Measurements from ENCODE around the gene FAM170A.

The FAM170A gene, protein sequence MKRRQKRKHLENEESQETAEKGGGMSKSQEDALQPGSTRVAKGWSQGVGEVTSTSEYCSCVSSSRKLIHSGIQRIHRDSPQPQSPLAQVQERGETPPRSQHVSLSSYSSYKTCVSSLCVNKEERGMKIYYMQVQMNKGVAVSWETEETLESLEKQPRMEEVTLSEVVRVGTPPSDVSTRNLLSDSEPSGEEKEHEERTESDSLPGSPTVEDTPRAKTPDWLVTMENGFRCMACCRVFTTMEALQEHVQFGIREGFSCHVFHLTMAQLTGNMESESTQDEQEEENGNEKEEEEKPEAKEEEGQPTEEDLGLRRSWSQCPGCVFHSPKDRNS

DNA sequence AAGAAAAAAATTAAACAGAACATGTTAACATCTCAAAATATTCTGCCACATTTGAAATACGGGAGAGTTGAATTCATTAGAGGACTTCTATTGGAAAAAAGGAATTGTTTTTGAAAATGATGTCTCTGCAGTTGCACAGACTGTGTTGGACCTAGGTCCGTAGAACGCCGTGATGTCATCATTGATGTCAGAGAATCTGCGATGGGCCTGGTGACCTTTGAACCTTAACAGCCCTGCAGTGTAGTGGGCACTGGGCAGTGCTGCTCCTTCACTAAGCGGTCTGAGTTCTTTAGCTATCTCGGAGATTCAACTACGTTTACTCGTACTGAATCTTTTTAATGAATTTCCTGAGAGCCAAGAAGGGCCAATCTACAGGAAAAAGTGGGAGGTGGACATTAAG, at the start of gene FAM170A:
Gene FAM170A (plus strand): TSS at position 220 of the 400 bp plus-strand sequence. CDS start 211 bp downstream, outside the sequence.
- DNase-seq (ENCODE audit: low read depth) = no peak

DNA sequence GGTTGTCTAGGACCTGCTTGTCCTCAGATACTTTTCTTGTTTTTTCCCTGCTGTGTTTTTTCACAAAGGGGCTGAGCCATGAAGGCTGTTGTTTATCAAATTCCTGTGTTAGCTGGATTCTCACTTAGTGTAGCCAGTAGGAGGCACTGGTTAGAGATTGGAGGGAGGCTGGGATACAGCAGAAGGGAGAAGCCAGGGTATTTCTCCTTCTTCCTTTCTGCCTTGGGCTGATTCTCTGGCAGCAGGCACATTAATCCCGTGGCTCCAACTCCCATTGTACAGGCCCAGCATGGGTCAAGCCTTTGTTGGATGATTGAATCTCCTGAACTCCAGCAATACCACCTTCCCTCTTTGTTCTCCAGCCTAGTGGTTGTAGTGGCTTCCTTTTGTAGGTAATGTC, 46.4 kb upstream of the FAM170A start:
- DNase-seq (ENCODE audit: low read depth) = no peak

DNA sequence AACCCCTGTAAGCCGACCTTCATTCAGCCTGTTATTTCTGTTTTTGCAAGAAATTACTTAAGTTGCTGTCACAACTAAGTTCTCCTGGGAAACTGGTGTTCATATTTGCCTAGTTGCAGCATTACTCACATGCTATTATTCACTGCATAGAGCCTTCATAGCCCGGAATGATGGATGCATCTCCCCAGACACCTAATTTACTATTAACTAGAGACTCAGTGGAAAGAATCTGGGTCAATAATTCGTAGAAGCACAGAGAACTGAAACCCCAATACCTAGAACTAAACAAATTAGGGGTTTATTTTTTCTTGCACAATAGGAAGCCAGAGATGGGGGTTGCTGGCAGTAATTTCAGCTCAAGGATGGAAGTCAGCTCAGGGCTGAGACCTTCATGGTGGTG, 45.7 kb upstream of the FAM170A start:
- no peak for DNase-seq (ENCODE audit: low read depth)

DNA sequence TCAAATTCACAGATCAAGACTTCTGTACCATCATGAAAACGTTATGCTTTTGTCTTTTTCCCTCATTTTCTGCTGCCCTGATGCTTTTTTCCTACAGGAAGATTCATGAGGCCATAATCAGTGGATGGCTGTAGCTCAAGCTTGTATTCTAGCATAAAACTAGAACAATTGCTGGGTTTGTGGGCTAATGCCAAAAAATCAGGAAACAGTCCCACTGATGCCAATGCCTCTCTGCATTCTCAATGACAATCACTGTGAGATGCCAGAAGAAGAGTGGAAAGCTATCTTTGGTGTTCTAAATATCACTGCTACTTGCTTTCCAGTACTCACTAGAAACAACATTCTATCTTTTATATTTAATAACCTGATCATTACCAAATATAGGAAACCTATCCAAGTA, 33.3 kb upstream of the FAM170A start:
- DNase-seq (ENCODE audit: low read depth) = no peak

DNA sequence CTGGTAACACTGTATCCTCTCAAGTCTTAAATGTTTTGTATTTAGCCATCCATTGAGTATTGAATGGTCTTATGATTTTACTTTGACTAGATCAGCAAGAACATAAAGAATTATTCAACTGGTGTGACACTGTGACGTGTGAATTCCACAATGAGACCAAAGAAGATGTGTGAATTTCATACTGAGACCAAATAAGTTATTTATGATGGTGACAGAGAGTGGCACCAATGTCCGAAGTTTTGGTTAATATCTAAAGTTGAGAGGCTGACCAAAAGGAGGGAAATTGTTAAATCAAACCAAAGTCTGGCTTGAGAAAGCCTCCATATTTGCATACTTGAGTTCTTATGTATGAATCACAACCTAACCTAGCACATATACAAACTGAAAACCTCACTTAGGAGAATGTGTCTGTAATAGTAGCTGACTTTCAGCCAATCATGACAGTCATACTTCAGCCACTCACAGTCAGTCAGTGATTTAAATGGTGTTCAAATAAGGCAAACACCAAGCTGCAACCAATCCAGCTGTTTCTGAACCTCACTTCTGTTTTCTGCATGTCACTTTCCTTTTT, 31.5 kb upstream of the FAM170A start:
- DNase-seq (ENCODE audit: low read depth) = no peak

DNA sequence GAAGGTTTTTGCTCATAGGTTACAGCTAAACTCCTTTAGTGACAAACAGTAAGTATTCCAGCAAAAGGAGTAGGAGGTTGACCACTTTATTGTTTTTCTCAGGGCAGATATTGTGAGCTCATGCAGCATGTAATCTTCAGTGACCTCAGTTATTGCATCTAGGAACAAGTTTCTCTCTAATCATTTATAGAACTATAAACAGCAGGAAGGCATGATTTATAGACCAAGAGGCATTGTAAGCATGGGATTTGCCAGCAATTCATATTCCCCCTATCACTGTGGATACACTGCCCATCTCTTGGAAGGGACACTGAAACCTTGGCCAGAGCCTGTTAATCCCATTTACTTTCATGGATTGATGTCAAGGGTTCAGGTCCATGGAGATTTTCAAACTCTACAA, 15.4 kb upstream of the FAM170A start:
- no peak for DNase-seq (ENCODE audit: low read depth)

DNA sequence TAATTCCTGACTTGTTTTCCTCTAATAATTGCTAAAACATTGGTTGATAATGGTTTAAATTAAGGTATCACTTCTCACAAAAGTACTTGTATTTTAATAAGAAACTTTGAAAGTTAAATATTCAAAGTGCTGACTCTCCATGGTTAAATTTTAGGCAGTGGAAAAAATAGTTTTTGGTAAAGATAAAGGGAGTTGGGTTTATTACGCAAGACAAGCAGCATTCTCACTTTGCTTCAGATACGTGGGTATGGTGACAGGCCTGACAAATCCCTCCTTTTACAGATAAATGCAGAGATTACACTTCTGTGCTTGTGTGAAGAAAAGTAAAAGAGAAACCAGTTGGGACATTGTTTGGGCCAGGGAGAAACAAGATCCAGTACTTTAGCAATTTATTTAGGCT, 14.5 kb upstream of the FAM170A start:
- DNase-seq (ENCODE audit: low read depth) = no peak

DNA sequence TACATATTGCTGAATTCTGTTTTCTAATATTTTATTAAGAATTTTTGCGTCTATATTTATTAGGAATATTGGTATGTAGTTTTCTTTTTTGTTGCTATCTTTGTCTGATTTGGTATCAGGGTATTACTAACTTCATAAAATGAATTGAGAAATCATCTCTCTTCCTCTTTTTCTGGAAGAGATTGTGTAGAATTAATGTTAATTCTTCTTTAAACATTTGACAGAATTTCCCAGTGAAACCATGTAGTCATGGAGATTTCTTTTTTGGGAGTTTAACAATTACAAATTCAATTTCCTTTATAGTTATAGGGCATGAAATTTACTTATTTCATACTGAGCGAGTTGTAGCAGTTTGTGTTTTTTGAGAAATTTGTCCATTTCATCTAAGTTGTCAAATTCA, 3.3 kb upstream of the FAM170A start:
- DNase-seq (ENCODE audit: low read depth) = no peak

DNA sequence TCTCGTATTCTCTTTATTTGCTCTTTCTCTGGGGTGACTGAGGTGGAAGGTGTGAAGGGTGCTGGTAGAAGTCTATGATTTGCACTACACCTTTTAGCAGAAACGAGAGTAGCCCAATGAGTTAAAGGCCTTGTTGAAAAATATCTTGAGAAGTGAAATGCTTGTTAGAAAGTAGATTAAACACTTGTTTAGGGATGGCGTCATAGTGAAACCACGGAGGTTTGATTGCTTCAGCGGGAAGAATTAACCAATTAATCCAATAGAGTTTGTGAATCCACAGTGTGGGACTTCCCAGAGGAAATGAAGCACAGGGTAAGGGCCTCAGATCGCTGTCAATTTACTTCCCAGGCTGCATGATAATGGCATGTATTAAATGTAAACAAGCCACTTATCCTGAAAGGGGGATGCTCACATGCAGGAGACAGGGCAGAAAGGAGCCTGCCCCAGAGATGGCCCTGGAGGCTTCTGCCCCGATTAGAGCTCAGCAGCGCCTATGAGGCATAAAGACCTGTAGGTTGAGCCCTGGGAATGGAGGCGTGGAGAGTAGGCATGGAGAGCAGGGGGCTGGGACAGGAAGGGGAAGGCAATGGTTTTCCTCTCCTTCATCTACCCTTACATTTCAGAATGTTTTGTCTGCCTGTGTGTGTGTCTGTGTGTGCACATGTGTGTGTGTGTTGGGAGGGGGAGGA, 1.5 kb downstream of the FAM170A start:
- no peak for DNase-seq (ENCODE audit: low read depth)

DNA sequence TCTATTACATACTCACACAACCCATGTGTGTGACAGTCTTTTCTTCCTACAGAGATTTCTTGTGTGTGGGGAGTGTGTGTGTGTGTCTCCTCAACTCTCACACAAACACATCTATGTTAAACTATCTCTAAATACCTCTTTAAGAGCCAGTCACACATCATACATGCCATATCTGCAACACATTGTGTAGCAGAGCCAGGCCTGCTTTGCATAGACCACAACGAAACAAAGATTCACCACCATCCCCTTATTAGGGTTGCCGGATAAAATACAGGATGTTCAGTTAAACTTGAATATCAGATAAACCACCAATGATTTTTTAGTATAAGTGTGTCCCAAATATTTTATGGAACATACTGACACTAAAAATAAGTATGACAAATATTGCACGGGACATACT, 2.3 kb downstream of the FAM170A start:
- no peak for DNase-seq (ENCODE audit: low read depth)

DNA sequence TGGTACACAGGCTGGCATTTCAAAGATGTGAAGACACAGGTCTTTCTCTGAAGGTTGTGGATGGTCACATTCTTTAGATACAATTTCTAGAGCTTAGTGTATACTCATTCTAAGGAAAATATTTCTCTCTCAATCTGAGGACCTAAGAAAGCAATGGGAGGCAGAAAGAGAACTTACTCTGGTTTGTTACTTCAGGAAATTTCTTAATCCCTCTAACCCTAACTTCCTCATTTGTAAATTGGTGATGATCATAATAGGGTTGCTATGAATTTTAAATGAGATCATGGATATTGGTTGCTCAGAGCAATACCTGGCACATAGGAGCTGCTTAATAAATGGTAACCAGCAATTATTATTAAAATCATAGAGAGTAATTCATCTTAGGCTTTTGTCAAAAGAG, 22.1 kb downstream of the FAM170A start:
- DNase-seq (ENCODE audit: low read depth) = no peak

DNA sequence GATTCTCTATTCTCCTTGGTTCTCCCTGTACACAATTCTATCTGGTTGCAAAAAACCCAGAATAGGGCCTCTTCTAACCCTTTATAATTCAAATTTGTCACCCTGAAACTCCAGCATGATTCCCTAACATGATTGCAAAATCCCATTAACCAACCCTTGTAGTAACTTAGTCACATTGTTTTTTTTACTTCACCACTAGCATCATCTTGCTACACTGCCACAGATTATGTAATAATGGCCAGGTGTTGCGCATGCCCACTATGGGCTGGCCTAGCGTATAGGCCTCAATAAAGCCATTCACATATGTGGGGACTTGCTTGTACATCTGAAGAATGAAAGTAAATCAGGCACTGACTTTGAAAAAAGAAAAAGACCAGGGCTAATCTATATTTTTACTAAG, 25.7 kb downstream of the FAM170A start:
- peak; percentile 4 for DNase-seq (ENCODE audit: low read depth)

DNA sequence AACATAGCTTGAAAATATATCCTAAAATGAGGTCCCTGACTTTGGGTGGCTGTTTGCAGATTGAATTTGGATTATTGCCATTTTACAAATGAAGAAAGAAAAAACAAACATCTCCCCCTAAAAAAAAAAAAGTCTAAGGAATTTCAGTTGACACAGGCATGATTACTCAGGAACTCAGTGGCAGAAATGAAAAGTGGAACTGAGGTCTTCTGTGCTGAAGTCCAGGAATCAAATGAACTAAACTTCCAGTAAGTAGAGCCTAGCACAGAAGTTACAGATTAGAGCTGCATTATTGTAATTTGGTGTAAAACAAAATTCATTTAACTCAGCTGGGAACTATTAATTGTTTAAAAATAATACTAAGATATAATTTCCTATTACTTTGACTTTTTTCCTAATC, 26.7 kb downstream of the FAM170A start:
- DNase-seq (ENCODE audit: low read depth) = no peak

DNA sequence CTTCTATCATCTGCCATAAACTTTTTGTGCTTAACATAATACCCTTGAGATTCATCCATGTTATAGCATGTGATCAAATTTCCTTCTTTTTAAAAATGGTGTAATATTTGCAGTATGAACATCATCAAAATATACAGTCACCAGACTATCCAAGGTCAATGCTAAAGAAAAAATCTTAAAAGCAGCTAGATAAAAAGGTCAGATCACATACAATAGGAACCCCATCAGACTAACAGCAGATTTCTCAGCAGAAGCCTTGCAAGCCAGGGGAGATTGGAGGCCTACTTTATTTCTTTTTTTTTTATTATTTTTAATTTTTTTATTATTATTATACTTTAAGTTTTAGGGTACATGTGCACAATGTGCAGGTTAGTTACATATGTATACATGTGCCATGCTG, 37.2 kb downstream of the FAM170A start:
- no peak for DNase-seq (ENCODE audit: low read depth)

DNA sequence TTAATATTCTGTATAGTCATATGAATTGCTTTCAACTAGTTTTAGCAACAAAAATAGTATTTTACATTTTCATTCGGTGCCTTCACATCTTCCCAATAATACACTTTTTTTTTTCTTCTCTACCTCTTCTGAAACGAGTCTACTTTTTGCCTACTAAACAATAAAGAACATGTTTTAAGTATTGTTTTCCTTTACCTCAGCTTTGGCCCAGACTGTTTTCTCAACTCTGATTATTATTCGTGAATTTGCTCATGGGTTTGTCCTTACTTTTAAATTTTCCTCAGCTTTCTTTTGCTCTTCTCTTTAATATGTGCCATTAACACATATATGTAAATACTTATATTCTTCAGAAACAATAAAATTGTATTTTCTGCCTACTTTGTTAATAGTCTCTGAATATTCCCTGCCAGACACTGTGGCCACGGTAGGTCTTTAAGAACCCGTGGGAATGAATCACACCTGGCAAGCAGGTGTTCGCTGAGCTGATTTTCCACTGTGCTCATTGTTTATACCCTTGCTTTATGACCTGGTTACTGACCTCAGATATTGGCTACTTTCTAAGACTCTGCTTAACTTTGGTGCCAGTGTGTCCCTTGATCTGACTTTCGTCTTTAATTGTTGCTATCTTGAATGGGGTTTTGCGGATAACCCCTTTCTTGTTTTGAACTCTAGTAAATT, 49.1 kb downstream of the FAM170A start:
- no peak for DNase-seq (ENCODE audit: low read depth)

DNA sequence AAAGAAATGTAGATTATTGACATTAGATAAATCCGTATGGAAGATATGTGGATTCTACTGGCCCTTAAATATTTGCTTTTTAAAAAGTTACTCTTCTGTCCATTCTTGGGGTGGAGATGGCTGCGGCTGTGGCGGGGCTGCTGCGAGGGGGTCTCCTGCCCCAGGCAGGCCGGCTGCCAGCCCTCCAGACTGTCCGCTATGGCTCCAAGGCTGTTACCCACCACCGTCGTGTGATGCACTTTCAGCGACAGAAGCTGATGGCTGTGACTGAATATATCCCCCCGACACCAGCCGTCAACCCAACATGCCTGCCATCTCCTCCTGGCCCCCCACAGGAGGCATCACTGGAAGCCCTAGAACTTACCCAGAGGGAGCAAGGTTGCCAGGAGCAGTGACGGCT, 50.7 kb downstream of the FAM170A start:
- DNase-seq (ENCODE audit: low read depth) = no peak

DNA sequence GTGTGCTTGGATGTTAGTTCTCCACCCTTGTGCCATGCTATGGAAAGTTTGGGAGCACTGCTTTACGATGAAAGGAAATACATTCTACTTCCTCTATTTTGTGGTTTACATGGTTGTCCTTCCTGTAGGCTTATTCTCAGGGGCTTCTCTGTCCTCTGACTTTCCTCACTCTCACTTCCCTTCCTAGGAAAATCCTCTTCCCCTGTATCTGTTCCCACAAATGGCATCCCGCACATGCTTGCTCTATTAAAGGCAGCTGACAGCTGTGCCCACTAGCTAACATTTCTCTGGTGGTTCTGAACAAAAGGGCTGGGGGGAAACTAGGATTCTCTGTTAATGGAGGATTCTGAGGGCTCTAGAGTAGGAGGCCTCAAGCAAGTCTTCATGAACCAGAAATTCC, 52.4 kb downstream of the FAM170A start:
- no peak for DNase-seq (ENCODE audit: low read depth)

DNA sequence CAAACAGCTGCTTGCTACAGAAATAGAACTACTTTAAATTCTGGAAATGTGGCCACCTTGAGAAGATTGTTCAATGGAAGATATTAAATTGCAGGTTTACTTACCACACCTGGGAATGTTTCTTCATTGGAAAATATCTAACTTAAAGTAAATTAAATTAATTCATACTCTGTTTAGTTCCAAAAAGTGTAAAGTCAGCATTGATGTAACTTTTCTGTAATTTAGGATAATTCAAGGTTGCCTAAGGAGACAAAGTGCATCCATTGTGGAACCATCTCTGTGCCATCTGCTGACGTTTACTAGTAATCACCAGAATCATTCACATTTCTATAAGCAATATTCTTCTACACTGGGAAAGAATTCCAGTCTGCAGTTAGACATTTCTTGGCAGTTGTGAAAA, 53.0 kb downstream of the FAM170A start:
- no peak for DNase-seq (ENCODE audit: low read depth)

All from ELR (cell line).